H1 (cell line): ENCODE data around the gene ZNF286A. TPM values are rescaled to one million over a fixed set of nuclear protein-coding genes. Genes with fewer than 3 reads are reported as not detected.

Experiments used
- polyA plus RNA-seq, 7 experiments: library from polyadenylated mRNA; depleted of rRNA in 3 of 7; stranded (reverse) in 5 of 7; unstranded in 2 of 7; fragments of >200 nt in 5 of 7; fragments of 200-250 nt in 2 of 7; gene quantifications; 1 replicate in 5 of 7; 2 replicates in 1 of 7; 4 replicates in 1 of 7; pipeline versions ENCODE4 v1.2.1 to v1.2.3, GENCODE V29; 2011 to 2013; ENCODE audit warnings: missing spikeins in 2 of 7, mixed read lengths in 2 of 7
- total RNA-seq: library from RNA; stranded (reverse); fragmentation: NEBNext Ultra II Directional; extraction: Animal tissue kit (Norgen Biotek cat#: 25700); gene quantifications from 2 replicates; pipeline ENCODE4 v1.2.1, GENCODE V29; 2021
- TF ChIP-seq, protein P1 (sequence below): fragments of 300-600 bp; sonication (generic); IDR thresholded peaks from 2 replicates; pipeline ENCODE4 v1.7.1; 2012; ENCODE audit warnings: low read length, moderate library complexity, mild to moderate bottlenecking, inconsistent platforms; ENCODE audit not compliant: insufficient replicate concordance

Gene ZNF286A
- total and polyA plus RNA-seq, 2 of the 8 experiments (the other 6 are each of a cell fraction or from before 2014, with no cell fraction given), result 18.2 to 100.0 TPM

DNA sequence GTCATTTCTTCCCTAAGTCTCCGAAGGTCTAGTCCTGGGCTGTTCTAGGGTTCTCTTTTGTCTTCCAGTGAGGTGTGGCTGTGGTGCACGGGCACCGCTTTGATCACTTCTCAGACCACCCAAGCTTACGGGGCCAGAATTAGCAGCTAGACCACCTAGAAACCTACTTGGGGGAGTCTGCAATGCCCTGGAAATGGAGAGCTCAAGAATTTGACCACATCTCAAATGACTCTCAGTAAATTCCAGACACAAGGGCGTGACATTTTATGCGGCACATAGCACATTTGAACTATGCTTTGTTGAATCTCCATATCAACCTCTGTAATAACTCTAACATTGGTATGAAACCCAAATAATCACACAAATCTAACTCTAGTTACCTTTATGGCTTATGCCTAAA lies 40.3 kb upstream of the ZNF286A start (continued):
- TF ChIP-seq, protein P1, sequence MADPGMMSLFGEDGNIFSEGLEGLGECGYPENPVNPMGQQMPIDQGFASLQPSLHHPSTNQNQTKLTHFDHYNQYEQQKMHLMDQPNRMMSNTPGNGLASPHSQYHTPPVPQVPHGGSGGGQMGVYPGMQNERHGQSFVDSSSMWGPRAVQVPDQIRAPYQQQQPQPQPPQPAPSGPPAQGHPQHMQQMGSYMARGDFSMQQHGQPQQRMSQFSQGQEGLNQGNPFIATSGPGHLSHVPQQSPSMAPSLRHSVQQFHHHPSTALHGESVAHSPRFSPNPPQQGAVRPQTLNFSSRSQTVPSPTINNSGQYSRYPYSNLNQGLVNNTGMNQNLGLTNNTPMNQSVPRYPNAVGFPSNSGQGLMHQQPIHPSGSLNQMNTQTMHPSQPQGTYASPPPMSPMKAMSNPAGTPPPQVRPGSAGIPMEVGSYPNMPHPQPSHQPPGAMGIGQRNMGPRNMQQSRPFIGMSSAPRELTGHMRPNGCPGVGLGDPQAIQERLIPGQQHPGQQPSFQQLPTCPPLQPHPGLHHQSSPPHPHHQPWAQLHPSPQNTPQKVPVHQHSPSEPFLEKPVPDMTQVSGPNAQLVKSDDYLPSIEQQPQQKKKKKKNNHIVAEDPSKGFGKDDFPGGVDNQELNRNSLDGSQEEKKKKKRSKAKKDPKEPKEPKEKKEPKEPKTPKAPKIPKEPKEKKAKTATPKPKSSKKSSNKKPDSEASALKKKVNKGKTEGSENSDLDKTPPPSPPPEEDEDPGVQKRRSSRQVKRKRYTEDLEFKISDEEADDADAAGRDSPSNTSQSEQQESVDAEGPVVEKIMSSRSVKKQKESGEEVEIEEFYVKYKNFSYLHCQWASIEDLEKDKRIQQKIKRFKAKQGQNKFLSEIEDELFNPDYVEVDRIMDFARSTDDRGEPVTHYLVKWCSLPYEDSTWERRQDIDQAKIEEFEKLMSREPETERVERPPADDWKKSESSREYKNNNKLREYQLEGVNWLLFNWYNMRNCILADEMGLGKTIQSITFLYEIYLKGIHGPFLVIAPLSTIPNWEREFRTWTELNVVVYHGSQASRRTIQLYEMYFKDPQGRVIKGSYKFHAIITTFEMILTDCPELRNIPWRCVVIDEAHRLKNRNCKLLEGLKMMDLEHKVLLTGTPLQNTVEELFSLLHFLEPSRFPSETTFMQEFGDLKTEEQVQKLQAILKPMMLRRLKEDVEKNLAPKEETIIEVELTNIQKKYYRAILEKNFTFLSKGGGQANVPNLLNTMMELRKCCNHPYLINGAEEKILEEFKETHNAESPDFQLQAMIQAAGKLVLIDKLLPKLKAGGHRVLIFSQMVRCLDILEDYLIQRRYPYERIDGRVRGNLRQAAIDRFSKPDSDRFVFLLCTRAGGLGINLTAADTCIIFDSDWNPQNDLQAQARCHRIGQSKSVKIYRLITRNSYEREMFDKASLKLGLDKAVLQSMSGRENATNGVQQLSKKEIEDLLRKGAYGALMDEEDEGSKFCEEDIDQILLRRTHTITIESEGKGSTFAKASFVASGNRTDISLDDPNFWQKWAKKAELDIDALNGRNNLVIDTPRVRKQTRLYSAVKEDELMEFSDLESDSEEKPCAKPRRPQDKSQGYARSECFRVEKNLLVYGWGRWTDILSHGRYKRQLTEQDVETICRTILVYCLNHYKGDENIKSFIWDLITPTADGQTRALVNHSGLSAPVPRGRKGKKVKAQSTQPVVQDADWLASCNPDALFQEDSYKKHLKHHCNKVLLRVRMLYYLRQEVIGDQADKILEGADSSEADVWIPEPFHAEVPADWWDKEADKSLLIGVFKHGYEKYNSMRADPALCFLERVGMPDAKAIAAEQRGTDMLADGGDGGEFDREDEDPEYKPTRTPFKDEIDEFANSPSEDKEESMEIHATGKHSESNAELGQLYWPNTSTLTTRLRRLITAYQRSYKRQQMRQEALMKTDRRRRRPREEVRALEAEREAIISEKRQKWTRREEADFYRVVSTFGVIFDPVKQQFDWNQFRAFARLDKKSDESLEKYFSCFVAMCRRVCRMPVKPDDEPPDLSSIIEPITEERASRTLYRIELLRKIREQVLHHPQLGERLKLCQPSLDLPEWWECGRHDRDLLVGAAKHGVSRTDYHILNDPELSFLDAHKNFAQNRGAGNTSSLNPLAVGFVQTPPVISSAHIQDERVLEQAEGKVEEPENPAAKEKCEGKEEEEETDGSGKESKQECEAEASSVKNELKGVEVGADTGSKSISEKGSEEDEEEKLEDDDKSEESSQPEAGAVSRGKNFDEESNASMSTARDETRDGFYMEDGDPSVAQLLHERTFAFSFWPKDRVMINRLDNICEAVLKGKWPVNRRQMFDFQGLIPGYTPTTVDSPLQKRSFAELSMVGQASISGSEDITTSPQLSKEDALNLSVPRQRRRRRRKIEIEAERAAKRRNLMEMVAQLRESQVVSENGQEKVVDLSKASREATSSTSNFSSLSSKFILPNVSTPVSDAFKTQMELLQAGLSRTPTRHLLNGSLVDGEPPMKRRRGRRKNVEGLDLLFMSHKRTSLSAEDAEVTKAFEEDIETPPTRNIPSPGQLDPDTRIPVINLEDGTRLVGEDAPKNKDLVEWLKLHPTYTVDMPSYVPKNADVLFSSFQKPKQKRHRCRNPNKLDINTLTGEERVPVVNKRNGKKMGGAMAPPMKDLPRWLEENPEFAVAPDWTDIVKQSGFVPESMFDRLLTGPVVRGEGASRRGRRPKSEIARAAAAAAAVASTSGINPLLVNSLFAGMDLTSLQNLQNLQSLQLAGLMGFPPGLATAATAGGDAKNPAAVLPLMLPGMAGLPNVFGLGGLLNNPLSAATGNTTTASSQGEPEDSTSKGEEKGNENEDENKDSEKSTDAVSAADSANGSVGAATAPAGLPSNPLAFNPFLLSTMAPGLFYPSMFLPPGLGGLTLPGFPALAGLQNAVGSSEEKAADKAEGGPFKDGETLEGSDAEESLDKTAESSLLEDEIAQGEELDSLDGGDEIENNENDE, result no peak
